Naive thymus-derived CD4-positive, alpha-beta T cell (primary cell): ENCODE results near the gene ZNF654. TPM values are rescaled to one million over a fixed set of nuclear protein-coding genes. Genes with fewer than 3 reads are reported as not detected.
A peak's percentile ranks its signal among the peaks of the same experiment; 100 is the strongest.

Source experiments
- ATAC-seq: fragments of 150-1000 bp; cut with Tn5 transposase; 2 replicates; pipeline ENCODE4 v1.10.0; 2021; ENCODE audit warnings: mild to moderate bottlenecking, moderate library complexity
- CTCF ChIA-PET: fragments of 350-600 bp; sonication (Branson Sonifier 250); formaldehyde crosslinking; loops from one replicate; lab custom pipeline; 2021; ENCODE audit warnings: antibody characterized with exemption; lab: Charles Lee
- POLR2A ChIA-PET: fragments of 350-600 bp; sonication (Branson Sonifier 250); formaldehyde crosslinking; loops from one replicate; lab custom pipeline; 2021; ENCODE audit warnings: antibody characterized with exemption, inconsistent platforms; lab: Charles Lee
- DNase-seq, 9 donors: peaks; one replicate each; pipeline versions ENCODE4 v3.0.0 to v3.0.0-alpha.2; 2020 to 2022; ENCODE audit warnings: mixed read lengths in 1 of 9
- H3K27ac ChIP-seq: one replicate; pipeline ENCODE4 v1.7.0; 2013; ENCODE audit warnings: mild to moderate bottlenecking, low read depth, low read length, moderate library complexity
- H3K27me3 ChIP-seq, 2 donors: one replicate each; pipeline ENCODE4 v1.7.0; 2013; ENCODE audit warnings: low read length in 2 of 2, mild to moderate bottlenecking in 2 of 2, moderate library complexity in 2 of 2; ENCODE audit not compliant: control insufficient read depth in 2 of 2, insufficient read depth in 2 of 2
- H3K36me3 ChIP-seq, 3 experiments: 1 replicate in 2 of 3; 2 replicates in 1 of 3; pipeline ENCODE4 v1.7.0; 2013; ENCODE audit warnings: low read length in 3 of 3, mild to moderate bottlenecking in 3 of 3, moderate library complexity in 1 of 3; ENCODE audit not compliant: insufficient read depth in 3 of 3, control insufficient read depth in 2 of 3
- H3K4me1 ChIP-seq, 2 donors: one replicate each; pipeline ENCODE4 v1.7.0; 2013; ENCODE audit warnings: low read length in 2 of 2, mild to moderate bottlenecking in 2 of 2, moderate library complexity in 1 of 2; ENCODE audit not compliant: control insufficient read depth in 2 of 2, insufficient read depth in 2 of 2
- H3K4me3 ChIP-seq: 2 replicates; pipeline ENCODE4 v1.7.0; 2013; ENCODE audit warnings: mild to moderate bottlenecking, low read length
- H3K9me3 ChIP-seq, 3 experiments: 1 replicate in 2 of 3; 2 replicates in 1 of 3; pipeline ENCODE4 v1.7.0; 2013; ENCODE audit warnings: low read length in 3 of 3; ENCODE audit not compliant: control insufficient read depth in 2 of 3
- H3K27ac Mint-ChIP-seq, 9 donors: one replicate each; pipeline ENCODE4 v1.8.0; 2020 to 2022; ENCODE audit warnings: mixed read lengths in 9 of 9, mild to moderate bottlenecking in 8 of 9, moderate library complexity in 5 of 9, inconsistent platforms in 2 of 9
- H3K27me3 Mint-ChIP-seq, 5 donors: one replicate each; pipeline ENCODE4 v1.8.0; 2021 to 2022; ENCODE audit warnings: mixed read lengths in 5 of 5, mild to moderate bottlenecking in 1 of 5
- H3K36me3 Mint-ChIP-seq, 5 donors: one replicate each; pipeline ENCODE4 v1.8.0; 2020 to 2022; ENCODE audit warnings: mixed read lengths in 5 of 5, mild to moderate bottlenecking in 3 of 5, inconsistent platforms in 1 of 5
- H3K4me1 Mint-ChIP-seq, 7 donors: one replicate each; pipeline ENCODE4 v1.8.0; 2020 to 2022; ENCODE audit warnings: mixed read lengths in 7 of 7, mild to moderate bottlenecking in 3 of 7, inconsistent platforms in 1 of 7
- H3K4me3 Mint-ChIP-seq, 10 donors: one replicate each; pipeline ENCODE4 v1.8.0; 2020 to 2022; ENCODE audit warnings: mild to moderate bottlenecking in 10 of 10, mixed read lengths in 10 of 10, moderate library complexity in 6 of 10, inconsistent platforms in 2 of 10
- H3K9me3 Mint-ChIP-seq, 11 donors: one replicate each; pipeline ENCODE4 v1.8.0; 2020 to 2022; ENCODE audit warnings: mixed read lengths in 11 of 11, mild to moderate bottlenecking in 4 of 11, inconsistent platforms in 1 of 11, moderate library complexity in 1 of 11
- intact Hi-C, 2 donors: fragments of 100-400 bp; cut with micrococcal nuclease; formaldehyde crosslinking; loops; one replicate each; pipeline ENCODE4 v1.15.1; 2023
- polyA plus RNA-seq, 2 donors: library from polyadenylated mRNA; unstranded; fragments of 300-500 nt; fragmentation: Illumina TruSeq; gene quantifications; one replicate each; pipeline ENCODE4 v1.2.3, GENCODE V29; 2021
- total RNA-seq, 6 experiments: library from RNA in 5 of 6; stranded (reverse) in 5 of 6; gene quantifications; 1 replicate in 5 of 6; 2 replicates in 1 of 6; pipeline ENCODE4 v1.2.3 and lab custom pipeline; 2021 to 2026

The ZNF654 gene
- total and polyA plus RNA-seq, 7 experiments from 2014 or later, result 11.4 to 32.2 (median 13.3) TPM

DNA sequence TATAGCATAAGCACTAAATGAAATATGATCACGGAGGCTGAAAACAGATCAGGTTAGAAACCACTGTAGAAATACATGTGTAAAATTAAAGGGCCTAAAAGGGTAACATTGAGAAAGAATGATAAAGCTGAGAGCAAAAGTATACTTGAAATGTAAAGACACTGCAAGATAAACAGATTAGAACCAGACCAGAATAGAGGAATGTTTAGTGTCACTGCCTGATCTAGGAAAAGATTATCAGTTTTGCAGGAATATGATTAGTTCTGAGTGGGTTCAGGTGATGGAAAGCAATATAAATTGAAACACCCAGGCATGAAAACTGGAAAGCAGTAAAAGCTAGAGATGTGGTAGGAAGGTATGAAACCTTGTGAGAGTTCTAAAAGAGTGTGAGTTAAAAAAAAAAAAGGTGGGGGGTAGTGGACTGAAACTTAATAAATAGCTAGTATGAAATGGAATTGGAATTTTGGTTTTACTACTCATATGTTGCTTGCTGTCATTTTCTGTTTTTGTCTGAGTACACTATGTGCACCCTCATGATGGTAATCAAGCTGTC lies 74.7 kb downstream of the ZNF654 start:
- no peaks in the 10 kb centered on the region for H3K27me3 ChIP-seq
- no peak overlapping the region for H3K27ac ChIP-seq
- no peaks in the 10 kb centered on the region for H3K9me3 ChIP-seq
- peaks cover 0 to 3% (median 0%) of the 10 kb centered on the region in 7 donors for H3K4me1 Mint-ChIP-seq
- peak overlapping the region in 4 of 9 donors; percentile 22 to 50 (median 36) for H3K27ac Mint-ChIP-seq
- H3K36me3 ChIP-seq, result peaks cover 0 to 15% (median 10%) of the 10 kb centered on the region in 3 experiments
- H3K36me3 Mint-ChIP-seq, result peaks cover 4 to 27% (median 17%) of the 10 kb centered on the region in 5 donors
- no peaks in the 10 kb centered on the region for H3K9me3 Mint-ChIP-seq
- no peak overlapping the region for H3K4me3 Mint-ChIP-seq
- intact Hi-C loops, result no loop called here
- ATAC-seq (no peak), DNase-seq (no peak)
- no peaks in the 10 kb centered on the region for H3K27me3 Mint-ChIP-seq
- CTCF ChIA-PET, result no interaction called here
- POLR2A ChIA-PET, result interaction anchor here (1.0 kb wide), 1 partner anchor 12 kb away, joined by 3 read pairs; no protein-coding TSS in a partner anchor
- no peaks in the 10 kb centered on the region for H3K4me1 ChIP-seq
- no peak overlapping the region for H3K4me3 ChIP-seq

DNA sequence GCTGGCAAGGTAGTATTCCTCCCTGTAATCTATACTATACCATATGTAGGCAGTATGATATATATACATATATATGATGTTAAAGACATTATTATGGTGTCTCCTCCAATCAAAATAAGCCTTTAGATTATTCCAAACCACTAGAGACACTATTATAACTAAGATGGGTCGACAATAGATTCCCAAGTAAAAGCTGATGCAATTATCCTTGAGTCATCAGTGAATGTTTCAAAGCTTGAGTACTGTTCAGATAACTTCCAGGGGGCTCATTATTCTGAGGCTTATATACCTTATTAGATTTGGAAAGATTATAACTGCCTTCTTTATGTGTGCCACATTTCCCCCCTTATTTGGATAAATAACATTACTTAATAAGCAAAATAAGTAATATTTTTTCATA lies 78.8 kb downstream of the ZNF654 start:
- Mint-ChIP-seq H3K27ac (no peak overlapping the region), H3K27me3 (no peaks in the 10 kb centered on the region), H3K9me3 (no peaks in the 10 kb centered on the region), H3K4me1 (peaks cover 0 to 5% (median 0%) of the 10 kb centered on the region in 7 donors), H3K36me3 (peaks cover 8 to 43% (median 30%) of the 10 kb centered on the region in 5 donors), H3K4me3 (no peak overlapping the region)
- Histone ChIP-seq H3K27ac (no peak overlapping the region), H3K27me3 (no peaks in the 10 kb centered on the region), H3K4me1 (no peaks in the 10 kb centered on the region), H3K36me3 (peaks cover 0 to 21% (median 0%) of the 10 kb centered on the region in 3 experiments), H3K4me3 (no peak overlapping the region), H3K9me3 (no peaks in the 10 kb centered on the region)
- ATAC-seq (no peak), DNase-seq (no peak)
- ChIA-PET CTCF (no interaction called here), POLR2A (interaction anchor here (0.5 kb wide), 1 partner anchor 81 kb away, joined by 3 read pairs; no protein-coding TSS in a partner anchor)
- intact Hi-C loops, result loop anchor here in 1 of 2 donors (2.0 kb wide), 1 partner anchor 13 kb away; no protein-coding TSS in a partner anchor

DNA sequence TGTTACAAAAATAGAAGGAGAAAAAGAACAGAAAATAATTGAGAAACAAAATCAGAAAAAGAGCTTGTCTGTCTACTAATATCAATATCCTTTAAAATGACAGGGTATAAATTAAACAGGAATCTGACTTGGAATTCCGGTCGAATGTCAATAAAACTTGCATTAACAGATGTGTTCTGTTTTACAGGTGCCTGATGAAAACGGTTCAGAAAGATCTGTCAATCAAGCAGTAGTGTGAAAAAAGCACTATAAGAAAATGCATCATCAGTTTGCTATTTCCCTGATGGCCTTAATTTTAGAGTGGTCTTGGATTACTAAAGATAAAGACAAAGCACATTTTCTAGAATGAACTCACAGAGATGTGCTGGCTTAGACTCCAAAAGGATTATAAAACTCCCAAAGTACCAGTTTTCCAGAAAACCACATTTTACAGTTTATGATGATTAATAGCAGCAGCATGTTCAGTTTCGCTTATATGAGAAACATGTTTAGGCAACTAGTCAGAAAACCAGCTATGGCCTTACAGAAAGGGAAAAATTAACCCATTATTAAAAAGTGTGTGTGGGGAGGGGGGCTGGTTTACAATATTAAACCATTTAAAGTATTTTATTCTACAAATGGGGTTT lies 82.5 kb downstream of the ZNF654 start:
- no peak overlapping the region for H3K4me3 Mint-ChIP-seq

DNA sequence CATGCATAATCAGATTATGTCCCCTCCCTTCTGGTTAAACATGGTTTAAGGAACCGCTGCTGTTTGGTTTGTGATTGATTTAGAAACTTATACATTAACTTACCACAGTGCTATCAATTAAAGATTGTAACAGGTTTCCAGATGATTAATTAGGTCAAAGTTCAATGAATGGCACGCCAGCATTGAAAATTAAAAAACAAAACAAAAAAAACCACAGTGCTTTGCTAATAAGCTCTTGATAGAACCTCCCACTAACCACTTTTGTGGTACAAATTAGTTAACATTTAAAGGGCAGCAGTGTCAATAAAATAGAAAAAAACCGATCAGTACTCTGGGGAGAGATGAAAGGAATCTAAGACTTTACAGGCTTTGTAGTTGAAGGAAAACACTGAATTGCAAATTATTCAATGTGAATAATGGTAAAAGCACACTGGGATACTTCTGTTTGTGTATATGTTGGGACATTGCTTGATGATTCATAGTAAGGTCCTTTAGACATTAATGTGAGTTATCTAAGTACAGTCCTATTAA lies 83.1 kb downstream of the ZNF654 start:
- Mint-ChIP-seq H3K9me3 (no peaks in the 10 kb centered on the region), H3K4me1 (peaks cover 0 to 7% (median 0%) of the 10 kb centered on the region in 7 donors), H3K27me3 (no peaks in the 10 kb centered on the region), H3K36me3 (peaks cover 8 to 26% (median 12%) of the 10 kb centered on the region in 5 donors), H3K27ac (peak overlapping the region in 1 of 9 donors; percentile 1), H3K4me3 (no peak overlapping the region)
- Histone ChIP-seq H3K36me3 (peaks cover 0 to 11% (median 0%) of the 10 kb centered on the region in 3 experiments), H3K27me3 (no peaks in the 10 kb centered on the region), H3K9me3 (no peaks in the 10 kb centered on the region), H3K27ac (no peak overlapping the region), H3K4me3 (no peak overlapping the region), H3K4me1 (no peaks in the 10 kb centered on the region)
- ChIA-PET POLR2A (no interaction called here), CTCF (no interaction called here)
- intact Hi-C loops, result no loop called here
- DNase-seq (no peak), ATAC-seq (no peak)

More for the DNA sequence above, 82.5 kb downstream of the ZNF654 start:
- peaks cover 8 to 27% (median 14%) of the 10 kb centered on the region in 5 donors for H3K36me3 Mint-ChIP-seq
- Histone ChIP-seq H3K9me3 (no peaks in the 10 kb centered on the region), H3K27me3 (no peaks in the 10 kb centered on the region), H3K27ac (no peak overlapping the region), H3K36me3 (peaks cover 0 to 11% (median 0%) of the 10 kb centered on the region in 3 experiments), H3K4me1 (no peaks in the 10 kb centered on the region), H3K4me3 (no peak overlapping the region)
- no peak for DNase-seq
- POLR2A ChIA-PET, result no interaction called here
- H3K4me1 Mint-ChIP-seq, result peaks cover 0 to 3% (median 0%) of the 10 kb centered on the region in 7 donors
- H3K9me3 Mint-ChIP-seq, result no peaks in the 10 kb centered on the region
- H3K27ac Mint-ChIP-seq, result no peak overlapping the region
- intact Hi-C loops, result no loop called here
- no peaks in the 10 kb centered on the region for H3K27me3 Mint-ChIP-seq
- ATAC-seq, result no peak
- CTCF ChIA-PET, result no interaction called here

DNA sequence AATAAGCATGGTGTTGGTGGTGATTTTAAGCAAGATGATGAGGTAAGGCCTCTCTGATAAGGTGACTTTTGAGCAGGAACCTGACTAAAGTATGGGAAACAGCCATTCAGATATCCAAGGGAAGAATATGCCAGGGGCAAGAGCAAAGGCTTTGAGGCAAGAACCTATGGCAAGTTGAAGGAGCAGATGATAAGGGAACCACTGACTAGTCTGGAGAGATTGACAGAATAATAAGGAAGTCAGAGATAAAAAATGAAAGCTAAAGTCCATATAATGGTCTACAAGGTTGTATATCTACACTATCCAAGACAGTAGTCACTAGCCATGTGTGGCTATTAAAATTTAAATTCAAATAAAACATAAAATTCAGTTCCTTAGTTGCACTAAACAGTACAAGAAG lies 88.2 kb downstream of the ZNF654 start:
- peak overlapping the region in 3 of 10 donors; percentile 12 to 98 (median 30) for H3K4me3 Mint-ChIP-seq
- no peak overlapping the region for H3K4me3 ChIP-seq
- POLR2A ChIA-PET, result interaction anchor here (0.7 to 4.4 kb wide), 2 partner anchors 88 to 886 kb away, joined by 3 to 72 read pairs; partner anchors contain the start of genes CGGBP1 and ZNF654
- intact Hi-C loops, result no loop called here
- no peak for DNase-seq
- H3K4me1 Mint-ChIP-seq, result peaks cover 16 to 34% (median 25%) of the 10 kb centered on the region in 7 donors
- no peaks in the 10 kb centered on the region for H3K9me3 Mint-ChIP-seq
- H3K4me1 ChIP-seq, result peaks cover 13 to 17% of the 10 kb centered on the region in 2 donors
- ATAC-seq, result no peak
- H3K36me3 ChIP-seq, result peaks cover 0 to 7% (median 0%) of the 10 kb centered on the region in 3 experiments
- H3K27me3 Mint-ChIP-seq, result no peaks in the 10 kb centered on the region
- peak overlapping the region in 2 of 9 donors; percentile 16 to 17 for H3K27ac Mint-ChIP-seq
- CTCF ChIA-PET, result interaction anchor here (1.2 kb wide), 1 partner anchor 34 kb away, joined by 3 read pairs; no protein-coding TSS in a partner anchor
- H3K36me3 Mint-ChIP-seq, result peaks cover 0 to 2% (median 0%) of the 10 kb centered on the region in 5 donors
- H3K9me3 ChIP-seq, result no peaks in the 10 kb centered on the region
- no peaks in the 10 kb centered on the region for H3K27me3 ChIP-seq
- no peak overlapping the region for H3K27ac ChIP-seq

DNA sequence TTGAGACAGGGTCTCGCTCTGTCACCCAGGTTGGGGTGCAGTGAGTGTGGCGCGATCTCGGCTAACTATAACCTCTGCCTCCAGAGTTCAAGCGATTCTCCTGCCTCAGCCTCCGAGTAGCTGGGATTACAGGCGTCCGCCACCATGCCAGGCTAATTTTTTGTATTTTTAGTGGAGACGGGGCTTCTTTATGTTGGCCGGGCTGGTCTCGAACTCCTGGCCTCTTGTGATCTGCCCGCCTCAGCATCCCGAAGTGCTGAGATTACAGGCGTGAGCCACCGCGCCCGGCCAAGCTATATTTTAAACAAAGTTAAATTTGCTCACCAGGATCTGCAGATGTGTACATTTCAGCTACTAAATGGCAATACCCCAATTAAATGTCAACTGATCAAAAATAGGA lies 89.6 kb downstream of the ZNF654 start:
- H3K27ac Mint-ChIP-seq, result peak overlapping the region in 8 of 9 donors; percentile 8 to 99 (median 96)

More for the DNA sequence above, 89.6 kb downstream of the ZNF654 start:
- Histone ChIP-seq H3K27ac (peak overlapping the region; percentile 94), H3K27me3 (no peaks in the 10 kb centered on the region), H3K36me3 (peaks cover 0 to 10% (median 0%) of the 10 kb centered on the region in 3 experiments), H3K4me1 (peaks cover 13 to 17% of the 10 kb centered on the region in 2 donors), H3K9me3 (no peaks in the 10 kb centered on the region), H3K4me3 (peak overlapping the region; percentile 88)
- DNase-seq, result no peak
- peaks cover 0 to 2% (median 0%) of the 10 kb centered on the region in 5 donors for H3K36me3 Mint-ChIP-seq
- peaks cover 16 to 43% (median 39%) of the 10 kb centered on the region in 7 donors for H3K4me1 Mint-ChIP-seq
- CTCF ChIA-PET, result interaction anchor here (0.6 kb wide), 1 partner anchor 918 kb away, joined by 5 read pairs; no protein-coding TSS in a partner anchor
- ATAC-seq, result no peak
- H3K27me3 Mint-ChIP-seq, result no peaks in the 10 kb centered on the region
- POLR2A ChIA-PET, result interaction anchor here (0.8 to 4.4 kb wide), 5 partner anchors 10 to 117 kb away, joined by 3 to 72 read pairs (median 3); partner anchors contain the start of genes CGGBP1 and ZNF654
- intact Hi-C loops, result loop anchor here (1.0 to 2.0 kb wide), 4 partner anchors 89 to 922 kb away; partner anchors contain the start of genes CGGBP1 (in 2 of the 2), CHMP2B (in 2 of the 2) and ZNF654 (in 2 of the 2)
- no peaks in the 10 kb centered on the region for H3K9me3 Mint-ChIP-seq
- peak overlapping the region; percentile 93 to 99 (median 98) for H3K4me3 Mint-ChIP-seq
